ENCODE results near the gene USP5.

USP5 gene

GRCh38 chr12:6851921-6852650, at the start of gene USP5:
Gene USP5, plus strand, starts transcription at chr12:6852150. Its CDS starts 30 bp downstream, at chr12:6852180.
- peak; percentile 99 for DNase-seq

DNA sequence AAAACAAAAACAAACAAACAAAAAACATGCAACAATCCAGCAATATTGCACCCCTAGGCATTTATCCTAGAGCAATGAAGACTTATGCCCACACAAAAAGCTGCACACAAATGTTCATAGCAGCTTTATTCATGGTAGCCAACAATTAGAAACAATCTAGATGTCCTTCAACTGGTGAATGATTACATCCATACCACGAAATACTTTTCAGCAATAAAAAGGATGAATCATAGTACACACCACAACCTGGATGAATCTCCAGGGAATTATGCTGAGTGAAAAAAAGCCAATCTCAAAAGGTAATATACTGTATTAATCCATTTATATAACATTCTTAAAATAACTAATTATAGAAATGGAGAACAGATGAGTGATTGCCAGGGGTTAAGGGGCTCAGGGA, 44.8 kb upstream of the USP5 start:
- no peak for DNase-seq

DNA sequence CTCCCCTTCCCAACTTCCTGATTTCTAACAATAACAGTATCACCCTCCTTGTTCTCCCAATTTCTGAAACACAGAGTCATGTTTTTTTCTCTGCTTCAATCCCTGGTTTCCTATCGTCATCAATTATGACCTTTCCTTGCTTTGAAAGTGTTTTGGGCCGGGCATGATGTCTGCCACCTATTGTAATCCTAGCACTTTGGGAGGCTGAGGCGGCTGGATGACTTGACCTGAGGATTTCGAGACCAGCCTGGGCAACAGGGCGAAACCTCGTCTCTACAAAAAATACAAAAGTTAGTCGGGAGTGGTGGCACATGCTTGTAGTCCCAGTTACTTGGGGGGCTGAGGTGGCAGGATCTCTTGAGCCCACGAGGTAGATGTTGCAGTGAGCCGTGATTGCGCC, 42.9 kb upstream of the USP5 start:
- no peak for DNase-seq

GRCh38 chr12:6810758-6811157, 41.2 kb upstream of the USP5 start:
- no peak for DNase-seq

GRCh38 chr12:6813363-6813762, 38.6 kb upstream of the USP5 start:
- DNase-seq = no peak

DNA sequence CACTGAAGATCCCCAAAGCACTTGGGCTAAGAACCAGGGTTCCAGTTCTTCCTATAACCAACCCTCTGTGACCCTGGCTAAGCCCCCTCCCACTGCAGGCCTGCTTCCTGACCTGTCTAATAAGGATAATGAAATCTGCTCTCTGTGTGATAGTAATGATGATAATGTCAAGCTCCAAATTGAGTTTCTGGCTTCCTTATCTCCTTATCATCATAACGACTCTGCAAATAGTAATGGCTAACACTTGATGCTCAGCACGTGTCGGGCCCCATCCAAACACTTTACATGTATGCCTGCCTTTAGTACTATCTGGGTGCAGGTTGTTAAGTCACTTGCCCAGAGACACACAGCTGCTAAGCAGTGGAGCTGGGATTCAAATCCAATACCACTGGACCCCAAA, 35.4 kb upstream of the USP5 start:
- DNase-seq = no peak

DNA sequence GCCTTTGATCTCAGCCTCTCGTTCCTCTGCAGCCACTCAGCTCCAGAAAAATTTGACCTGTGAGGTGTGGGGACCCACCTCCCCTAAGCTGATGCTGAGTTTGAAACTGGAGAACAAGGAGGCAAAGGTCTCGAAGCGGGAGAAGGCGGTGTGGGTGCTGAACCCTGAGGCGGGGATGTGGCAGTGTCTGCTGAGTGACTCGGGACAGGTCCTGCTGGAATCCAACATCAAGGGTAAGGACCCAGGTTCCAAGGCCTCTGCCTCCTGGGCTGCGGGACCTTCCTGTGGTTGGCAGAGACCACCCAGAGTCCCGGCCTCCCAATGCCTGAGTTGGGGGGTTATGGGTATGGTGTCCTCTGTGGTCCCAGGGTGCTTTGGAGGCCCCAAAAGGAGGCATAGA, 34.9 kb upstream of the USP5 start:
- no peak for DNase-seq

- DNase-seq = no peak
These were observed 34.2 kb upstream of the USP5 start for GRCh38 chr12:6817662-6818157.

GRCh38 chr12:6818222-6818621, 33.7 kb upstream of the USP5 start:
- DNase-seq = no peak

DNA sequence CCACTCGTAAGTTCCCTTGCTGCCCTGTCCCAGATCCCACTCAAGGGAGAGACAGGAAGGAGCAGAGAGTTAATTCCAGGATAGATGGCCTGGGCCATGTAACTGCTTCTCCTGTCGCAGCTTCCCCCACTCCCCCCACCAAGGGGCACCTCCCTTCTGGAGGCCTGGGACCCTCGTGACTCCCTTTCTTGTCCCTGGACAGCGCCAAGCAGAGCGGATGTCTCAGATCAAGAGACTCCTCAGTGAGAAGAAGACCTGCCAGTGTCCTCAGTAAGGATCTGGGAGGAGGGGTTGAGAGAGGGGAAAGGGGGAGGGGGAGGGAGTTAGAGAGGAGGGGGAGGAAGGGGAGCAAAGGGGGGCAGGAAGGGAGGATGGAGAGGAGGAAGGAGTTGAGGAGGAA, 33.3 kb upstream of the USP5 start:
- no peak for DNase-seq

- no peak for DNase-seq
These were observed 32.6 kb upstream of the USP5 start for GRCh38 chr12:6819106-6820030.

- no peak for DNase-seq
These were observed 31.8 kb upstream of the USP5 start for GRCh38 chr12:6820166-6820565.

- DNase-seq = no peak
These were observed 30.1 kb upstream of the USP5 start, which contains the start of gene GPR162 for GRCh38 chr12:6821591-6822425. Gene GPR162, plus strand, starts transcription at chr12:6821821. Its CDS starts 2,078 bp downstream, at chr12:6823899.

- no peak for DNase-seq
These were observed 29.4 kb upstream of the USP5 start for GRCh38 chr12:6822426-6823135.

DNA sequence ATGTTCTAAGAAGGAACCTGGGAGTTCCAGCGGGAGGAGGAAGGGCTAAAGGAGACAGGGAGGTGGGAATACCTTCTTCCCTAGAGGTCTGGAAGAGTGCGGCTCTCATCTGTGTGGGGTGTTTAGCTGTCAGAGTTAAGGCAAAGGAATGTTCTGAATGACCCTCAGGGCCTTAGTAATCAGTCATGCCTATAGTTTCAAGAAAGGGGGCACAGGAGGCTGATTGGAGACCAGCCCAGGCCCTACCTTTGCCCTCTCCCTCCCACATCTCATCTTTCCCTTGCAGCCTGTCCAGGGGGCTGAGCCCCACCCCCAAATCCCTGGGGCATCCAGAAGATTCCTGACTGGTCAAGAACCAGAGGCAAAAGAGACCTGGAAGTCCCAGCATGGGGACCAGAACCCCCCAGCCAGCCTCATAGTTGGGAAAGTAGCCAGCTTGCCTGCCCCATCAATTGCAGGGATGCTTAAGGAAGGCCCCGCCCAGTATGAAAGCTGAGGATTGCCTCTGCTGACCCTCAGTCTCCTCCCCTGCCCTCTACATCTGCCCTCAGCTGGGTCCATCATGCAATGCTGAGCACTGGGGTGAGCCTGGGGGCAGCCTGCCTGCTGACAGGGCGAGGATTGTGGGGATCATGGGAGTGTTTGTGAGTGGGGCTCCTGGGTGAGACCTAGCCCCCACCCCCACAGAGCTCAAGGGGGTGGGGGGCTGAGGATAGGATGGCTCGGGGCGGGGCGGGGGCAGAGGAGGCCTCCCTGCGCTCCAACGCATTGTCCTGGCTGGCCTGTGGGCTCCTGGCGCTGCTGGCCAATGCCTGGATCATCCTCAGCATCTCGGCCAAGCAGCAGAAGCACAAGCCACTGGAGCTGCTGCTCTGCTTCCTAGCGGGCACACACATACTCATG, 28.5 kb upstream of the USP5 start:
- no peak for DNase-seq

- DNase-seq = no peak
These were observed 27.7 kb upstream of the USP5 start for GRCh38 chr12:6824085-6824775.

DNA sequence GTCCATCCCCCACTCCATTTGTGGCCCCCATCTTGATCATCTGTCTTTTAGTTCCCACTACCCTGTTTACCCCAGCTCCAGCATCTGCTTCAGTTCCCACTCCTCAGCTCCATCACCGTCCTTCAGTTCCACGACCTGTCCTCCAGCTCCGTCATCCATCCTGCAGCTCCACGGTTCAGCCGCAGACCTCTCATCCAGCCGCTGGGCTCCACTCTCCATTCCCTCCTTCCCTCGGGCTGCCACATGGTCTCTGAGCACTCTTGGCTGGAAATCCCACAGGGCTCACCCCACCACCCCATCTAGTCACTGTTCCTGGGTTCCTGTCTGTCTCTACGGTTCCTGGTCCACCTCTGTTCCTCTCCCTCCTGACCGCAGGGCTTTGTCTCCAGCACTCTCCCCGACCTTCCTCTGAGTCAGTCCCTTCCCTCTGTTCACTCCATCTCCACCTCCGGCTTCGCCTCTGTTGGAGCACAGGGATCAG, 27.0 kb upstream of the USP5 start:
- DNase-seq = no peak

DNA sequence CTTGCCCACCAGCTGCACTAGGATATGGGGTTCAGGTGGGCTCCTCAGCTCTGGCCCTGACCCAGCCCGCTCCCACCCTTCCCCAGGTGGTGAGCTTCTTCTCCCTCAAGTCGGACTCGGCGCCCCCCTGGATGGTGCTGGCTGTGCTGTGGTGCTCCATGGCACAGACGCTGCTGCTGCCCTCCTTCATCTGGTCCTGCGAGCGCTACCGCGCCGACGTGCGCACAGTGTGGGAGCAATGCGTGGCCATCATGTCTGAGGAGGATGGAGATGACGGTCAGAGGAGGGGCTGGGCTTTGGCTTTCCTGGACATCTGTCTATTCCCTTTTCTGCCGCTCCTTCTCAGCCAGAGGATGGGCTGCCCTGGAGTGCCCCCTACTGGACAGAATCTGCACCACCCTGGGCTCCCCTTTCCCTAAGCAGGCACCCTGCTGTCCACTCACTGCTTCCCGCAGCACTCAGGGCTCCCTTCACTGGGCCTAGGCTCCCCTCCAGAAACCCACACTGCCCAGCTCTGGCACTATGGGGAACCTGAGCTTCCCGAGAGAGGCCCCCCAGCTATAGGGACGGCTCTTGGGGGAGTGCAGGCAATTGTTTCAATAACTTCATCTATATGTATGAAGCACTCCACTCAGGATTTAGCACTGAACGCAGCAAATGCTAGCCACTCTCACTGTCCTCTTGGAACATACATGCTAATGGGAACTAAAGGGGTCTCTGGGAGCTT, 26.4 kb upstream of the USP5 start:
- DNase-seq = peak; percentile 80

DNA sequence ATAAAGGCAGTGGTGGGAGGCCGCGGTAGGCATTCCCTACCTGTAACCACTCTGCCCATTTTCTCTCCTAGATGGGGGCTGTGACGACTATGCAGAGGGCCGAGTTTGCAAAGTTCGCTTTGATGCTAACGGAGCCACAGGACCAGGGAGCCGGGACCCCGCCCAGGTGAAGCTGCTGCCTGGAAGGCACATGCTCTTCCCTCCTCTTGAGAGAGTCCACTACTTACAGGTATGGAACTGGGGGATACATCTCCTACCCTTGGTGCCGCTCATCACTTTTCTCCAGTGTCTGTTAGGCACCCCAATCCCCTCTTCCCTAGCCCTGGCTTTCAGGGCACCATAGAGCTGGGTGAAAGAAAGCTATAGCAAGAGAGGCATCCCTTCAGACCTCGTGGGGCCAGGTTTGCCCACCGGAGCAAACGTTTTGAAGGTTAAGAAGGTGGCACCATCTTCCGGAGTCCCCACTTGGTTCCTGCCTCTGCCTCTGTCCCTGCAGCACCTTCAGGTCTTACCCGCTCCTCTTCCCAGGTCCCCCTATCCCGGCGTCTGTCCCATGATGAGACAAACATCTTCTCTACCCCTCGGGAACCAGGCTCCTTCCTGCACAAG, 25.7 kb upstream of the USP5 start:
- no peak for DNase-seq

All from CD4-positive, alpha-beta T cell treated with Interleukin-10 for 1 hour (primary cell).